ENCODE results near the gene GYG2.

- TF ChIP-seq CTCF (conservative IDR thresholded peaks at IDR 0.05 in 1 of 2, IDR thresholded peaks at IDR 0.05 in 1 of 2; ENCODE audit: low read depth in 1 of 2, low read length in 2 of 2), result no peak
- no peak for TF ChIP-seq EZH2 (IDR thresholded peaks at IDR 0.05; ENCODE audit: low read length, missing control alignments)
Observed at GRCh38 chrX:2926664-2927275, 98.0 kb downstream of the GYG2 start.
